Esophagus squamous epithelium (tissue), 4 donors: ENCODE results near the gene ZSWIM6.

Experiments
- POLR2A ChIP-seq, 4 donors: fragments of 450-650 bp; IDR thresholded peaks; one replicate each; pipeline ENCODE4 v1.6.1; 2017; ENCODE audit warnings: antibody characterized with exemption in 4 of 4, mild to moderate bottlenecking in 4 of 4, moderate library complexity in 3 of 4
- TF ChIP-seq, protein P1 (sequence below), 6 experiments: fragments of 450-650 bp in 4 of 6; fragments of 200-600 bp in 2 of 6; sonication (generic) in 2 of 6; IDR thresholded peaks; one replicate each; pipeline ENCODE4 v1.5.1; 2016 to 2019; ENCODE audit warnings: antibody characterized with exemption in 6 of 6, mild to moderate bottlenecking in 4 of 6, moderate library complexity in 4 of 6

DNA sequence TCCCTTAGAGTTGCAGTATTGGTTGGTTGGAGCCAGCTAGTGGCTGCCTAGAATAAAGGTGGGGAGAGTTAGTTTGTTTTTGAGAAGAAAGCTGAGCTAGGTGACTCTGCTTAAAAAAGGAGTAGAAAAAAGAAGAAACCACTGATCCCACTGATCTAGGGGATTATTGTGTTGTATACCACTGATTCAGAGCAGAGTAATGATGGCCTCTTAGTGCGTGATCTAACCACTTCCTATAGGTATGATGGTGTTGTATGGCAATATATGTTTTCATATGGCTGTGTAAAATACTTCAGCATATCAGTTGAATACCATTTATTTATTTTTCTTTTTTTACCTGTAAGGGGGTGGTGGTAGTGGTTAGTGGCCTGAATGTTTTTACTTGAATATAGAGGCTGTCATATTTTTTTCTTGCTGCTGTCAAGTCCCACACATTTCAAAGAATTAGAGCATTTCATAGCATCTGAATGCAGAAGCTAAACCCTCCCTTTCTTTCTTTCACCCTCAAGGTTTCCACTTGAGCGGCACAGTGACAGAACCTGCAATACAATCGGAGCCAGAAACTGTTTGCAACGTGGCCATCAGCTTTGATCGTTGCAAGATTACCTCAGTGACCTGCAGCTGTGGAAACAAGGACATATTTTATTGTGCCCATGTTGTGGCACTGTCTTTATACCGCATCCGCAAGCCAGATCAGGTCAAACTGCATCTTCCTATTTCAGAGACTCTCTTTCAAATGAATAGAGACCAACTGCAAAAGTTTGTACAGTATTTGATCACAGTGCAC is 140.3 kb downstream of the ZSWIM6 start:
- no peak for TF ChIP-seq POLR2A (IDR thresholded peaks at IDR 0.05)
- TF ChIP-seq, protein P1, sequence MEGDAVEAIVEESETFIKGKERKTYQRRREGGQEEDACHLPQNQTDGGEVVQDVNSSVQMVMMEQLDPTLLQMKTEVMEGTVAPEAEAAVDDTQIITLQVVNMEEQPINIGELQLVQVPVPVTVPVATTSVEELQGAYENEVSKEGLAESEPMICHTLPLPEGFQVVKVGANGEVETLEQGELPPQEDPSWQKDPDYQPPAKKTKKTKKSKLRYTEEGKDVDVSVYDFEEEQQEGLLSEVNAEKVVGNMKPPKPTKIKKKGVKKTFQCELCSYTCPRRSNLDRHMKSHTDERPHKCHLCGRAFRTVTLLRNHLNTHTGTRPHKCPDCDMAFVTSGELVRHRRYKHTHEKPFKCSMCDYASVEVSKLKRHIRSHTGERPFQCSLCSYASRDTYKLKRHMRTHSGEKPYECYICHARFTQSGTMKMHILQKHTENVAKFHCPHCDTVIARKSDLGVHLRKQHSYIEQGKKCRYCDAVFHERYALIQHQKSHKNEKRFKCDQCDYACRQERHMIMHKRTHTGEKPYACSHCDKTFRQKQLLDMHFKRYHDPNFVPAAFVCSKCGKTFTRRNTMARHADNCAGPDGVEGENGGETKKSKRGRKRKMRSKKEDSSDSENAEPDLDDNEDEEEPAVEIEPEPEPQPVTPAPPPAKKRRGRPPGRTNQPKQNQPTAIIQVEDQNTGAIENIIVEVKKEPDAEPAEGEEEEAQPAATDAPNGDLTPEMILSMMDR (IDR thresholded peaks at IDR 0.05): no peak
